G401 (cell line): ENCODE data around the gene P4HA2. TPM values are rescaled to one million over a fixed set of nuclear protein-coding genes. Genes with fewer than 3 reads are reported as not detected.

Source experiments
- DNase-seq: peaks from one replicate; pipeline ENCODE4 v3.0.0-alpha.2; 2015; ENCODE audit warnings: low spot score
- in situ Hi-C: cut with HindIII; loops from 2 replicates; pipeline ENCODE4 v1.10.0; 2016; ENCODE audit warnings: low sequenced_read_pairs, mixed read lengths
- total RNA-seq: library from RNA; depleted of rRNA; stranded (reverse); fragments of >200 nt; shearing (Covaris generic); gene quantifications from 2 replicates; pipeline ENCODE4 v1.2.3, GENCODE V29; 2014

Gene P4HA2
- total RNA-seq, 1 experiment from 2014 or later = 26.2 TPM

DNA sequence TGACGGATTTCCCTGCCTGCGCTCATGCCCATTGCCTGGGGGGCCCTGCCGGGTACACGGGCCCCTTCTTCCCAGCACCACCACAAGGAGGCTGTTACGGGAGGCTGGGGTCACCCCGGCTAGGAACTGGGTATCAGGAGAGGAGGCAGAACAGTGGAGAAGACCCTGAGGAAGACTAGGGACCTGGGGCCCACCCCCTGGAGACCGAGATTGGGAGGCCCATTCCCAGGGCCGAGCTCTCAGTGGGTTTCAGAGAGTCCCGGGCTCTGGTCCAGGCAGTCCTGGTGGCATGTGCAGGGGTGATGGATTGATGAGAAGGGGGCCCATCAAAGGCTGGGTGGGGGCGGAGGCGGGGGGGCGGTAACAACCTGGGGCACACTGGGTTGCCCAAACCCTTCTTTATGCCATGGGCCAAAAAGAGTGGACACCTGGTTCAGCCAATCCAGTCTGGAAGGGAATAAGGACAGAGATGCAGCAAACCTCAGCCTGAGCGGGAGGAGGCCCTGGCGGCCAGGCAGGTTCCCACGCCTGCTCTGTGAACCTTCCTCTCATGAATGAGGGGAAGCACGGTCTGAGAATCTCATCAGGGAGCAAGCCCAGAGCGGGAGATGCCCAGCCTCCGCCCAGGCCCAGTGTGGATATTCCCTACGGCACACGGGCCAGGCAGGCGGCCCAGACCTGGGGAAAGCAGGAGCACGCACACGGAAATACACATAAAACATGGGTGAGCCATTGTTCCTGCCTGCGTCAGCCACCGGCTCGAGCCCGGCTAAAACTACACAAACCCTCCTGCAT, 785 bp upstream of the P4HA2 start:
- DNase-seq = no peak
- in situ Hi-C loops = no loop called here

- in situ Hi-C loops = no loop called here
- DNase-seq = no peak
These were observed 493 bp downstream of the P4HA2 start for GRCh38 chr5:132227235-132227484.

DNA sequence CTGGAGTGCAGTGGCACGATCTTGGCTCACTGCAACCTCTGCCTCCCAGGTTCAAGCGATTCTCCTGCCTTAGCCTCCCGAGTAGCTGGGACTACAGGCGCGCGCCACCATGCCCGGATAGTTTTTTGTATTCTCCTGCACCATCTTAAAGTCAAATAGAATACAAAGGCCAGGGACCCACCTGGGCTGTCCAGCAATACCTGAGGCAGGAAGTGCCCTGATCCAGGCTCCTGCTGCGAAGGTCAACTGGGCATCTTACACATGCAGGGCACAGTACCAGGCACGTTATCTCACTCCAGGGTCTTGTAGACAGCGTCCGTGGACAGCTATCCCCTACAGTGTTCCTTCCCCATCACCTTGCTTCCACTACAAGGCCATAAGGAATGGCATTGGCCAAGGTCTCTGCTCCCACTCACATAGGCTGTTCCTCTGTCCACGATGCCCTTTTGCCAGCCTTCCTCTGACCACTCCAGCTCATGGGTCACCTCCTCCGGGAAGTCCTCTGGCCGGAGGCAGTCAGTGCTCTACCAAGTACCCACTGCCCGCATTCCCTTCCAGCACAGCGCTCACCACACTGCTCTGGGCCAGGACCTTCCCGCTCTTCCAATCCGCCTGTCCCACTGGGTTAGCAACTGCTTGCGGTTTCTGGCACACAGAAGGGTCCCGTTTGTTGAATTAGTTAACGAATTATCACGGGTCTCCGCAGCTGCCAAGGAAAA, 978 bp downstream of the P4HA2 start:
- in situ Hi-C loops = no loop called here
- no peak for DNase-seq

- peak; percentile 62 for DNase-seq
These were observed 2.3 kb downstream of the P4HA2 start for GRCh38 chr5:132225165-132226032.

GRCh38 chr5:132224716-132225115, 2.9 kb downstream of the P4HA2 start:
- in situ Hi-C loops = no loop called here
- DNase-seq = no peak

More at GRCh38 chr5:132225165-132226032, 2.3 kb downstream of the P4HA2 start:
- in situ Hi-C loops = no loop called here

DNA sequence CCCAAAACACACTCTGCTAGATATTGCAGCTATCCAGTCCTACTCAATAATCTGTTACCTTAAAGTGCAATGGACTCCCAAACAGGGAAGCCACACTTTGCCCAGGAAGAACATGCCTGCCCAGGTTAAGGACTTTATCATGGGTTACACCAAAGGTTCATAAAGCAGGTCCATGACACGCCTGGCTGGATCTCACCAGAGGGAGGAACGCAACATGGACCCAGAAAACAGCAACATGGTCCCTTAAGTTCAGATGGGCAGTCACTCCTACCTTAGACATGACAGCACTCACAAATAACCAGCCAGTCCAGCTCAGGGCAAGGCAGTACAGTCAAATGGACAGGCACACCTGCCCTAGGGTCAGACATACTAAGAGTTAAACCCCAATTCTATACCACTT, 3.8 kb downstream of the P4HA2 start:
- DNase-seq = no peak

DNA sequence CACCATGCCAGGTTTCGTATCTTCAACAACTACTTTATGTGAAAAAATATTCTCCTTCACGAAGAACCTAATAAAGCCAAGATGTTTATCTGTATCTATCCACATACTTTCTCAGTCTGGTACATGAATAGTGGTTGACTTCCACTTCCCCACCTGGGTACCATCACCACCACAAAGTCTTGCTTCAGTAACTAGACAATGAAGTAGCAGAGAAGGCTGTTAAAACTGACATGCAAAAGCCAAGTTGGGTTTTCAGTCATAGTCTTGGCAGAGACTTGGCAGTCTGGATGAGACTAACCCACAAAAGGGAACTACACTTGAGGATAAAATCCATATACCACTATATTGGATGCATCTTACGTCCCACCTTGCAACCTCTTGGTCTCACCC, 5.0 kb downstream of the P4HA2 start:
- in situ Hi-C loops = no loop called here
- DNase-seq = no peak

More for the DNA sequence above, 3.8 kb downstream of the P4HA2 start:
- in situ Hi-C loops = no loop called here

- in situ Hi-C loops = no loop called here
- peak; percentile 70 for DNase-seq
These were observed 5.6 kb downstream of the P4HA2 start for GRCh38 chr5:132221781-132222648.

GRCh38 chr5:132220491-132220890, 7.2 kb downstream of the P4HA2 start:
- DNase-seq = no peak
- in situ Hi-C loops = no loop called here

DNA sequence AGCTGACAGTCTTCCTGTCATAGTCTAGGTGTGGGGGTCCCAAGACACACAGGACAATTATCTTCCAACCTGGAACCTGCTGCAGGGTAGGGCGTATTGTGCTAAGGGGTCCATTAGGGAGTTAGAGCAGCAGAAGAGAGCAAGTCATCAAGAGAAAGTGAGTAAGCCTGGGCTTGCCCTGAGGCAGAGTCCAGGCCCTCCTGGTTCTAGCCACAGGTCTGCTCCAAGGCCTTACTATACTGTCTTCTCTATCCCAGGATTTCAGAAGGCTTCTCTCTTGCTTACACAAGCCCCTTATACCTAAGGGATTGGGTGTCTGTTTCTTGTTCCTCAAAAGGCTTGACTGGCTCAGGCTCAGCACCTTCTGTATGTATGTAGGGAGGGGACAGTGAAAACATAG, 7.7 kb downstream of the P4HA2 start:
- in situ Hi-C loops = no loop called here
- DNase-seq = no peak

- in situ Hi-C loops = no loop called here
- DNase-seq = no peak
These were observed 8.2 kb downstream of the P4HA2 start for GRCh38 chr5:132219289-132219970.

DNA sequence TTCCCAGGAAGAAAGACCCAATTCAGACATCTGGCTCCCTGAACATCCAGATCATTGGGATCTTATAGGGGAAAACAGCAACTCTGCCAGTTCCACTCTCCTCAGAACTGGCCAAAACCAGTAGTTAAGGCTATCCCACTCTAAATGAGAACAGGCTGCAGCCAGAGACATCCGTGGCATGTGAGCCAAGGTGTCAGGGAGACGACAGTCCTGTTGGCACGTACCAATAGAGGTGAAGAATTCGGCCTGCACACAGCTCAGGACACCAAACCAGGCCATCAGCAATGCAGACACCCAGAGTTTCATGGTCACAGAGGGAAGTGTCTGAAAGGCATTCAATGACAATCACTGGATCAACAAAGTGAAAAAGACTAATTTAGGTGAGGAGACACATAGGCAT, 9.3 kb downstream of the P4HA2 start:
- no peak for DNase-seq

GRCh38 chr5:132215329-132215728, 12.3 kb downstream of the P4HA2 start:
- in situ Hi-C loops = no loop called here
- DNase-seq = peak; percentile 96

More for the DNA sequence above, 9.3 kb downstream of the P4HA2 start:
- in situ Hi-C loops = no loop called here

GRCh38 chr5:132214491-132214890, 13.2 kb downstream of the P4HA2 start:
- DNase-seq = no peak
- in situ Hi-C loops = no loop called here

DNA sequence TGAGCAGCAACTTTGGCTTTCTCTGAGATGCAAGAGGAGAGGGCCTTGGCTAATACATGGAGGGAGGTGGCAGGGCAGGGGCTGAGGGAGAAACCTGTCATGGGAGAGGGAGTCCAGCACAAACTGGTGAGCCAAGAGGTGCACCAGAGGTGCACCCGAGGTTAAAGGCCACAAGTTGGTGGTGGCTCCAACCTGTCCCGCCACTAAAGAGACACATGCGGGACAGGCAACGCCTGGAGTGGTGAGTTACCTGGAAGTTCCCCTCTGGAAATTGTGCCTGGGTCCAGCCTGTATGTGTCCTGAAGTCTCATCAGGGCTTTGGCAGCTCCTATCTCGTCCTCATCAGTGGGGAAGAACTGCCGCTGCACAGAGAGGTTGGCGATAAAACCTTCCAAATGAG, 14.0 kb downstream of the P4HA2 start:
- no peak for DNase-seq
- in situ Hi-C loops = no loop called here

DNA sequence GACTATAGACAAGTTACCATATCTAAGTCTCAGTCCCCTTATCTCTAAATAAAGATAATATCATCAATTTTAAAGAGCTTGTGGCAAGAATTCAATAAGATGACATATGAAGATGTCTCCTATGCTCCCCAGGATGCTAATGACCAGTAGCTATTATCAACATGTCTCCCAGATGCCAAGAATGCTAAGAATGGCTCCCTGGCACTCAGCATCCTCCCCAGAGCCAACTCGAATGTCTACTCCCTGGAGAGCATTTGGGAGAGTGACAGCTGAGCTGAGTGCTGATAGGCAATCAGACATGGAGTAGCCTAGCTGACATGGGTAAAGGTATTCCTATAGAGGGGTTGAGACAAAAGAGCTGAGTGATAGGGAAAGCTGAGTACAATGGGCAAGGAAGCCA, 15.9 kb downstream of the P4HA2 start:
- in situ Hi-C loops = no loop called here
- DNase-seq = no peak

- in situ Hi-C loops = no loop called here
- no peak for DNase-seq
These were observed 16.7 kb downstream of the P4HA2 start for GRCh38 chr5:132210944-132211343.

DNA sequence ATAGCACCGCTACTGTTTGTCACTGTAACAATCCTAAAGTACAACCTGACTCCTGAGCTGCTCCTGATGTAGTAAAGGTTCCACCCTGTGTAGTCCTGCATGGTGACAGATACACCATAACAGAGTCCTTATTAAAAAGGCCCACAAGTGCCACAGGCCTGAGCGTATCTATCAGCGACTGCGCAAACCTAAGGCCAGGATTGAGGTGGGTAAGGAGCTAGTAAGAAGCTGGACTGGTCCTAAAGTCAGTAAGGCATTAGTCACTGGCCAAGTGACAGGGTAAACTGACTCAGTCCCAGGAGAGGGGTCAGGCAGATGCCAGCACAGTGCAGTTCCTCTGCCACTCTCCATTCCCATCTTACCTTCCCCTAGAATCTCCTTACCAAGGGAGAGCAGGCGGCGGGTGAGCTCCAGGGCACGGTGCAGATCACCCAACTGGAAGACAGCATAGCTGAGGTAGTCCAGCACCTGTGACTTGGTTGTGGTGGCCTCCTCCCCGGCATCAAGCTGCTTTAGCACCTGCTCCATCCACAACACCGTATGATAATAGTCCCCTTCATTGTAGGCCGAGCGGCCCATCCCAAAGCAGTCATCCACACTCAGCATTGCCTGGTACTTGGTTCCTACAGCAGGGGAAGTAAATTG, 17.6 kb downstream of the P4HA2 start:
- in situ Hi-C loops = no loop called here
- DNase-seq = peak; percentile 64
